Keratinocyte (primary cell): ENCODE data around the gene SIX1. TPM values are rescaled to one million over a fixed set of nuclear protein-coding genes. Genes with fewer than 3 reads are reported as not detected.

Experiments
- DNase-seq: peaks from one replicate; pipeline ENCODE4 v3.0.0-alpha.2; 2011; ENCODE audit warnings: low read depth, missing footprints, low spot score
- FAIRE-seq: peaks from 2 replicates; lab custom pipeline; 2011; peaks lifted over from hg19 to GRCh38; lab: Jason Lieb, UNC
- H2AFZ ChIP-seq: 2 replicates; pipeline ENCODE4 v1.6.0; 2012; ENCODE audit warnings: low read length, control low read depth, inconsistent platforms; ENCODE audit not compliant: control insufficient read depth
- H3K27ac ChIP-seq: 2 replicates; pipeline ENCODE4 v1.5.1; 2011; ENCODE audit warnings: low read length; ENCODE audit not compliant: control insufficient read depth, insufficient read depth
- H3K27me3 ChIP-seq: 3 replicates; pipeline ENCODE4 v1.6.0; 2011; ENCODE audit warnings: low read length; ENCODE audit not compliant: control insufficient read depth, insufficient read depth; ENCODE audit errors: extremely low read depth
- H3K36me3 ChIP-seq, 2 experiments: 2 replicates in 1 of 2; 3 replicates in 1 of 2; pipeline ENCODE4 v1.5.1; 2011; ENCODE audit warnings: low read length in 2 of 2, mild to moderate bottlenecking in 1 of 2; ENCODE audit not compliant: control insufficient read depth in 2 of 2, insufficient read depth in 2 of 2; ENCODE audit errors: extremely low read depth in 1 of 2
- H3K4me1 ChIP-seq: 3 replicates; pipeline ENCODE4 v1.5.1; 2011; ENCODE audit warnings: low read length; ENCODE audit not compliant: control insufficient read depth, insufficient read depth; ENCODE audit errors: extremely low read depth
- H3K4me2 ChIP-seq: 3 replicates; pipeline ENCODE4 v1.6.0; 2011; ENCODE audit warnings: low read depth, low read length; ENCODE audit not compliant: control insufficient read depth, insufficient read depth; ENCODE audit errors: extremely low read depth
- H3K4me3 ChIP-seq, 3 experiments: fragments of 200-600 bp in 1 of 3; sonication (generic) in 1 of 3; 2 replicates in 2 of 3; 3 replicates in 1 of 3; pipeline ENCODE4 v1.5.1; 2011 to 2016; ENCODE audit warnings: low read length in 3 of 3, mild to moderate bottlenecking in 3 of 3, control low read depth in 2 of 3, inconsistent platforms in 1 of 3, low read depth in 1 of 3, mixed read lengths in 1 of 3, mixed run types in 1 of 3, moderate library complexity in 1 of 3; ENCODE audit not compliant: control insufficient read depth in 2 of 3, insufficient read depth in 2 of 3; ENCODE audit errors: extremely low read depth in 1 of 3
- H3K79me2 ChIP-seq: 2 replicates; pipeline ENCODE4 v1.6.0; 2012; ENCODE audit warnings: low read length; ENCODE audit not compliant: control insufficient read depth, insufficient read depth
- H3K9ac ChIP-seq: 3 replicates; pipeline ENCODE4 v1.6.0; 2011; ENCODE audit warnings: low read length; ENCODE audit not compliant: control insufficient read depth, insufficient read depth; ENCODE audit errors: extremely low read depth
- H3K9me1 ChIP-seq: 3 replicates; pipeline ENCODE4 v1.6.0; 2011; ENCODE audit warnings: low read length; ENCODE audit not compliant: control insufficient read depth, insufficient read depth; ENCODE audit errors: extremely low read depth
- H3K9me3 ChIP-seq: 2 replicates; pipeline ENCODE4 v1.5.1; 2012; ENCODE audit warnings: low read depth, low read length; ENCODE audit not compliant: control insufficient read depth
- H4K20me1 ChIP-seq: 3 replicates; pipeline ENCODE4 v1.6.0; 2011; ENCODE audit warnings: low read length; ENCODE audit not compliant: control insufficient read depth, insufficient read depth; ENCODE audit errors: extremely low read depth
- CTCF ChIP-seq, 3 experiments: IDR thresholded peaks in 1 of 3; conservative IDR thresholded peaks in 1 of 3; optimal IDR thresholded peaks in 1 of 3; 2 replicates in 2 of 3; 3 replicates in 1 of 3; pipeline versions ENCODE3 to v1.5.1; 2011; ENCODE audit warnings: low read length in 3 of 3, mild to moderate bottlenecking in 3 of 3, moderate library complexity in 2 of 3, control low read depth in 1 of 3, inconsistent platforms in 1 of 3; ENCODE audit not compliant: insufficient read depth in 2 of 3; ENCODE audit errors: extremely low read depth in 1 of 3
- EZH2 ChIP-seq: IDR thresholded peaks from one replicate; pipeline ENCODE4 v1.6.1; 2012; ENCODE audit warnings: inconsistent platforms, mild to moderate bottlenecking, low read length, moderate library complexity
- dilution Hi-C: fragments of 300-500 bp; cut with MboI; formaldehyde crosslinking; loops from one replicate; pipeline ENCODE4 v1.7.0; 2020; ENCODE audit warnings: low sequenced_read_pairs; ENCODE audit not compliant: extremely low pct_ligation_motif_present
- polyA plus RNA-seq, 5 experiments: library from polyadenylated mRNA; depleted of rRNA in 3 of 5; stranded (reverse) in 3 of 5; stranded (forward) in 1 of 5; unstranded in 1 of 5; fragments of >200 nt; gene quantifications; 1 replicate in 1 of 5; 2 replicates in 3 of 5; 3 replicates in 1 of 5; pipeline versions ENCODE4 v1.2.1 to v1.2.3, GENCODE V29; 2011 to 2012; ENCODE audit warnings: missing spikeins in 2 of 5, low read depth in 1 of 5, low replicate concordance in 1 of 5

The SIX1 gene
- polyA plus RNA-seq, 1 donor (not counting 4 experiments of a cell fraction or from before 2014, with no cell fraction given) = 0.04 TPM

GRCh38 chr14:60643141-60643462, 6.2 kb downstream of the SIX1 start:
- Histone ChIP-seq H3K9me3 (no peaks in the 10 kb centered on the region), H3K79me2 (no peaks in the 10 kb centered on the region), H3K4me3 (no peak overlapping the region), H3K36me3 (no peaks in the 10 kb centered on the region), H3K27me3 (peaks cover 92% of the 10 kb centered on the region), H3K4me1 (peaks cover 9% of the 10 kb centered on the region), H3K27ac (no peak overlapping the region), H2AFZ (no peak overlapping the region), H3K9ac (no peak overlapping the region), H3K9me1 (no peaks in the 10 kb centered on the region), H4K20me1 (no peaks in the 10 kb centered on the region), H3K4me2 (no peak overlapping the region)
- TF ChIP-seq EZH2 = no peak
- no peak for TF ChIP-seq CTCF (optimal IDR thresholded peaks at IDR 0.05 in 1 of 3, IDR thresholded peaks at IDR 0.05 in 1 of 3, conservative IDR thresholded peaks at IDR 0.05 in 1 of 3; ENCODE audit: extremely low read depth in 1 of 3, insufficient read depth in 2 of 3, low read length in 3 of 3)
- no peak for FAIRE-seq
- dilution Hi-C loops = loop anchor here (25.0 kb wide), 1 partner anchor 569 kb away; no protein-coding TSS in a partner anchor
- no peak for DNase-seq

- H3K4me2 ChIP-seq = peak overlapping the region; percentile 32
- TF ChIP-seq CTCF (optimal IDR thresholded peaks at IDR 0.05 in 1 of 3, IDR thresholded peaks at IDR 0.05 in 1 of 3, conservative IDR thresholded peaks at IDR 0.05 in 1 of 3; ENCODE audit: extremely low read depth in 1 of 3, insufficient read depth in 2 of 3, low read length in 3 of 3) (no peak), EZH2 (peak; percentile 93)
- dilution Hi-C loops = loop anchor here (25.0 kb wide), 1 partner anchor 570 kb away; no protein-coding TSS in a partner anchor
- FAIRE-seq (no peak), DNase-seq (no peak)
- H3K9me1 ChIP-seq = no peaks in the 10 kb centered on the region
- H3K79me2 ChIP-seq = no peaks in the 10 kb centered on the region
- peaks cover 7% of the 10 kb centered on the region for H3K4me1 ChIP-seq
- no peak overlapping the region for H3K27ac ChIP-seq
- H3K4me3 ChIP-seq = no peak overlapping the region
- H4K20me1 ChIP-seq = no peaks in the 10 kb centered on the region
- H3K9me3 ChIP-seq = no peaks in the 10 kb centered on the region
- no peak overlapping the region for H3K9ac ChIP-seq
- H3K36me3 ChIP-seq = no peaks in the 10 kb centered on the region
- no peak overlapping the region for H2AFZ ChIP-seq
- H3K27me3 ChIP-seq = peaks cover 92% of the 10 kb centered on the region
Measured at GRCh38 chr14:60642270-60643140, 6.8 kb downstream of the SIX1 start.
